SK-N-SH (cell line): Measurements from ENCODE around the gene SLC35A1. TPM values are rescaled to one million over a fixed set of nuclear protein-coding genes. Genes with fewer than 3 reads are reported as not detected.

Experiments
- CTCF ChIA-PET: fragments of 300-600, 350-600 bp; formaldehyde crosslinking; extraction: SDS; loops from one replicate; lab custom pipeline; 2021; lab: Yijun Ruan, JAX
- POLR2A ChIA-PET: fragments of 350-600 bp; sonication (Branson Sonifier 250); formaldehyde crosslinking; extraction: SDS; loops from one replicate; lab custom pipeline; 2020; ENCODE audit warnings: antibody characterized with exemption, inconsistent platforms; lab: Yijun Ruan, JAX
- DNase-seq: peaks from one replicate; pipeline ENCODE4 v3.0.0; 2012
- H2AFZ ChIP-seq: fragments of 200-600 bp; sonication (generic); 2 replicates; pipeline ENCODE4 v1.8.1; 2016; ENCODE audit warnings: antibody characterized with exemption, mild to moderate bottlenecking, low read depth
- H3F3A ChIP-seq: fragments of 200-600 bp; sonication (generic); replicated peaks from 2 replicates; pipeline ENCODE3; 2016; ENCODE audit warnings: antibody characterized with exemption, mild to moderate bottlenecking; ENCODE audit not compliant: insufficient read depth
- H3K27ac ChIP-seq, 2 experiments: fragments of 200-500 bp in 1 of 2; fragments of 200-600 bp in 1 of 2; sonication (Bioruptor generic) in 1 of 2; sonication (generic), shearing (Covaris generic) in 1 of 2; 2 replicates each; pipeline versions ENCODE4 v1.5.1 to v1.6.1; 2014 to 2016; ENCODE audit warnings: low read depth in 2 of 2, inconsistent platforms in 1 of 2, low read length in 1 of 2, mild to moderate bottlenecking in 1 of 2, mixed read lengths in 1 of 2
- H3K27me3 ChIP-seq: fragments of 200-600 bp; sonication (generic), shearing (Covaris generic); 2 replicates; pipeline ENCODE4 v1.6.1; 2016; ENCODE audit warnings: mixed run types; ENCODE audit not compliant: insufficient read depth
- H3K36me3 ChIP-seq, 2 experiments: fragments of 200-500 bp in 1 of 2; fragments of 200-600 bp in 1 of 2; sonication (Bioruptor generic) in 1 of 2; sonication (generic) in 1 of 2; replicated peaks in 1 of 2; 2 replicates each; pipeline versions ENCODE3 to v1.5.1; 2014 to 2016; ENCODE audit warnings: low read length in 1 of 2, mild to moderate bottlenecking in 1 of 2; ENCODE audit not compliant: insufficient read depth in 2 of 2, control insufficient read depth in 1 of 2
- H3K4me1 ChIP-seq, 2 experiments: fragments of 200-500 bp in 1 of 2; fragments of 200-600 bp in 1 of 2; sonication (Bioruptor generic) in 1 of 2; sonication (generic), shearing (Covaris generic) in 1 of 2; 2 replicates each; pipeline versions ENCODE4 v1.5.1 to v1.6.1; 2014 to 2016; ENCODE audit warnings: low read depth in 1 of 2, low read length in 1 of 2, mixed run types in 1 of 2; ENCODE audit not compliant: insufficient read depth in 2 of 2, control insufficient read depth in 1 of 2
- H3K4me2 ChIP-seq: fragments of 200-600 bp; sonication (generic), shearing (Covaris generic); 2 replicates; pipeline ENCODE4 v1.6.1; 2017; ENCODE audit warnings: mixed run types
- H3K4me3 ChIP-seq, 2 experiments: fragments of 200-500 bp in 1 of 2; fragments of 200-600 bp in 1 of 2; sonication (Bioruptor generic) in 1 of 2; sonication (generic), shearing (Covaris generic) in 1 of 2; 2 replicates each; pipeline versions ENCODE4 v1.5.1 to v1.8.1; 2014 to 2016; ENCODE audit warnings: low read depth in 2 of 2, inconsistent platforms in 1 of 2, low read length in 1 of 2, mild to moderate bottlenecking in 1 of 2, mixed read lengths in 1 of 2, moderate library complexity in 1 of 2
- H3K79me2 ChIP-seq: fragments of 200-600 bp; sonication (generic); 2 replicates; pipeline ENCODE4 v1.8.1; 2017; ENCODE audit warnings: mild to moderate bottlenecking; ENCODE audit not compliant: insufficient read depth
- H3K9ac ChIP-seq: fragments of 200-600 bp; sonication (generic); 2 replicates; pipeline ENCODE4 v1.6.1; 2017; ENCODE audit warnings: mixed run types
- H3K9me2 ChIP-seq: fragments of 200-600 bp; sonication (generic); 2 replicates; pipeline ENCODE4 v1.6.1; 2017; ENCODE audit warnings: mixed run types
- H3K9me3 ChIP-seq: fragments of 200-600 bp; sonication (generic); 2 replicates; pipeline ENCODE4 v1.6.1; 2017; ENCODE audit warnings: mixed run types, mild to moderate bottlenecking, moderate library complexity
- H4K20me1 ChIP-seq: fragments of 200-600 bp; sonication (generic); 2 replicates; pipeline ENCODE4 v1.6.1; 2017; ENCODE audit warnings: mild to moderate bottlenecking, mixed run types; ENCODE audit not compliant: insufficient read depth
- ELF1 ChIP-seq: IDR thresholded peaks from 2 replicates; pipeline ENCODE4 v1.4.0; 2012
- FOSL2 ChIP-seq: IDR thresholded peaks from 2 replicates; pipeline ENCODE4 v1.4.0; 2012; ENCODE audit warnings: low read depth, mild to moderate bottlenecking, moderate library complexity, borderline replicate concordance
- GABPA ChIP-seq: IDR thresholded peaks from 2 replicates; pipeline ENCODE4 v1.4.0; 2012; ENCODE audit warnings: low read depth, mild to moderate bottlenecking
- GATA2 ChIP-seq: sonication (generic); formaldehyde crosslinking; IDR thresholded peaks from 2 replicates; pipeline ENCODE4 v1.5.0; 2020; ENCODE audit warnings: mild to moderate bottlenecking, missing genetic modification reagents
- MEF2A ChIP-seq: IDR thresholded peaks from 2 replicates; pipeline ENCODE4 v1.4.0; 2012; ENCODE audit warnings: low read depth, borderline replicate concordance
- RFX5 ChIP-seq: IDR thresholded peaks from 2 replicates; pipeline ENCODE4 v1.6.1; 2012; ENCODE audit warnings: mild to moderate bottlenecking, improper control_type of control experiment, low read length
- TAF1 ChIP-seq: IDR thresholded peaks from 2 replicates; pipeline ENCODE4 v1.6.1; 2012; ENCODE audit warnings: low read depth, mild to moderate bottlenecking, low read length, moderate library complexity, borderline replicate concordance
- TCF12 ChIP-seq: IDR thresholded peaks from 2 replicates; pipeline ENCODE4 v1.4.0; 2012
- TEAD4 ChIP-seq: IDR thresholded peaks from 2 replicates; pipeline ENCODE4 v1.4.0; 2012; ENCODE audit warnings: mild to moderate bottlenecking, borderline replicate concordance; ENCODE audit not compliant: insufficient read depth
- WGBS: methylation state at CpG from one replicate; pipeline ENCODE4 v1.1.6; 2017; ENCODE audit warnings: low lambda C conversion rate; 5-methylcytosine and 5-hydroxymethylcytosine counted together
- polyA plus RNA-seq, 3 experiments: library from polyadenylated mRNA; depleted of rRNA; stranded (reverse); fragments of >200 nt; gene quantifications; 2 replicates each; pipeline ENCODE4 v1.2.3, GENCODE V29; 2012
- TF ChIP-seq, protein P1 (sequence below): fragments of 150-350 bp; IDR thresholded peaks from 2 replicates; pipeline ENCODE4 v1.6.1; 2016; ENCODE audit warnings: mild to moderate bottlenecking, low read depth, low read length
- TF ChIP-seq, protein P2 (sequence below): IDR thresholded peaks from 2 replicates; pipeline ENCODE4 v1.4.0; 2012; ENCODE audit warnings: low read depth
- TF ChIP-seq, protein P3 (sequence below): IDR thresholded peaks from 2 replicates; pipeline ENCODE4 v1.4.0; 2012; ENCODE audit warnings: low read depth, borderline replicate concordance

Gene SLC35A1
- polyA plus RNA-seq, 1 of the 3 experiments (the other 2 are of a cell fraction): 9.2 TPM

DNA sequence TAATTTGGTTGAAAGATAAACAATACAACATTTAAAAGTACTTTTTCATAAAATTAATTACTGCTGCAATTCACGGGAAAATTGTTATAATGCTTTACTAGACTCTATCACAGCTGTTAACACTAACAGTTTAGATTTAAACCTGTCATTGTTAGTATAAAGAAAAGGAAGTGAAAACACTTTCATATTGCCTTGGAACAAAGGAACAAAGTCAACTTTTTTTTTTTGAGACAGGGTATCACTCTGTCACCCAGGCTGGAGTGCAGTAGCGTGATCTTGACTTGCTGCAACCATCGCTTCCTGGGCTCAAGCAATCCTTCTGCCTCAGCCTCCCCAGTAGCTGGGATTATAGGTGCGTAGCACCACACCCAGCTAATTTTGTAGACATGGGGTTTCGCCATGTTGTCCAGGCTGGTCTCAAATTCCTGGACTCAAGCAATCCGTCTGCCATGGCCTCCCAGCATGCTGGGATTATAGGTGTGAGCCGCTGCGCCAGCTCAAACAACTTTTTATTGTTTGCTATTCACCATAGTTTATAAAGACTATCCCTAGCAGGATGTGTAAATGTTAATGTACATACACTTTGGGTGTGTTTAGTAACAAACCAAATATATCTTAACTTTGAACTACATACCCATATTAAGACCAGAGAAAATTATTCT, 22.1 kb downstream of the SLC35A1 start:
- POLR2A ChIA-PET: no interaction called here
- no peaks in the 10 kb centered on the region for H3K9me3 ChIP-seq
- TF ChIP-seq ELF1 (no peak), FOSL2 (no peak), MEF2A (no peak), GATA2 (CRISPR knock-in tag) (no peak), TCF12 (no peak)
- TF ChIP-seq, protein P1, sequence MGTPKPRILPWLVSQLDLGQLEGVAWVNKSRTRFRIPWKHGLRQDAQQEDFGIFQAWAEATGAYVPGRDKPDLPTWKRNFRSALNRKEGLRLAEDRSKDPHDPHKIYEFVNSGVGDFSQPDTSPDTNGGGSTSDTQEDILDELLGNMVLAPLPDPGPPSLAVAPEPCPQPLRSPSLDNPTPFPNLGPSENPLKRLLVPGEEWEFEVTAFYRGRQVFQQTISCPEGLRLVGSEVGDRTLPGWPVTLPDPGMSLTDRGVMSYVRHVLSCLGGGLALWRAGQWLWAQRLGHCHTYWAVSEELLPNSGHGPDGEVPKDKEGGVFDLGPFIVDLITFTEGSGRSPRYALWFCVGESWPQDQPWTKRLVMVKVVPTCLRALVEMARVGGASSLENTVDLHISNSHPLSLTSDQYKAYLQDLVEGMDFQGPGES: no peak
- no peak overlapping the region for H3K9ac ChIP-seq
- no peak overlapping the region for H3K4me2 ChIP-seq
- H3K9me2 ChIP-seq: no peaks in the 10 kb centered on the region
- no peaks in the 10 kb centered on the region for H3K27me3 ChIP-seq
- peaks cover 6% of the 10 kb centered on the region for H3F3A ChIP-seq
- no peaks in the 10 kb centered on the region for H3K79me2 ChIP-seq
- H3K27ac ChIP-seq: no peak overlapping the region
- DNase-seq: no peak
- CTCF ChIA-PET: interaction anchor here (0.6 kb wide), 1 partner anchor 1363 kb away, joined by 4 read pairs; no protein-coding TSS in a partner anchor
- peaks cover 8 to 26% of the 10 kb centered on the region in 2 experiments for H3K36me3 ChIP-seq
- no peak overlapping the region for H2AFZ ChIP-seq
- H3K4me3 ChIP-seq: no peak overlapping the region
- H4K20me1 ChIP-seq: no peaks in the 10 kb centered on the region
- no peaks in the 10 kb centered on the region for H3K4me1 ChIP-seq
- WGBS: 96% methylated on average over 6 of the region's 8 CpGs

DNA sequence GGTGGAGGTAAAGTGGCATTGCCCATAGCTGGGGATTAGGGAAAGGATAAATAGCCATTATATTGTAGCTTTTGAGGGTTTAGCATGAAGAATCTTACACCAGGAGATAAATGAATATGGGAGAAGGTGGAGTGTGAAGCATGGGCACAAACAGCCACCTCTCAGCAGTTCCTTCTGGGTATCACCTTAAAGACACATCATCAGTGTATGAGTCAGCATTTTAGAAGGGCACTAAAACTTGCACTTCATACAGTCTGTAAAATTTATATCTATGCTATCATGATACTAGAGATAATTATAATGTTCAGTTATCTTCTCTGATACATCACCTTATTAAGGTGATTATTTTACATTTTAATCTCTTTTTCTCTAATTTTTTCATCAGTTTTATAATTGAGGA, 25.3 kb downstream of the SLC35A1 start:
- ChIA-PET CTCF (interaction anchor here (1.2 kb wide), 1 partner anchor 431 kb away, joined by 3 read pairs; no protein-coding TSS in a partner anchor), POLR2A (no interaction called here)
- Histone ChIP-seq H4K20me1 (no peaks in the 10 kb centered on the region), H3K4me3 (no peak overlapping the region), H3F3A (no peaks in the 10 kb centered on the region), H3K9ac (no peak overlapping the region), H3K9me3 (no peaks in the 10 kb centered on the region), H3K27ac (no peak overlapping the region), H3K9me2 (no peaks in the 10 kb centered on the region), H3K79me2 (no peaks in the 10 kb centered on the region), H3K4me2 (no peak overlapping the region), H2AFZ (no peak overlapping the region), H3K4me1 (no peaks in the 10 kb centered on the region), H3K36me3 (peaks cover 19 to 22% of the 10 kb centered on the region in 2 experiments), H3K27me3 (no peaks in the 10 kb centered on the region)
- no peak for DNase-seq
- TF ChIP-seq, protein P2, sequence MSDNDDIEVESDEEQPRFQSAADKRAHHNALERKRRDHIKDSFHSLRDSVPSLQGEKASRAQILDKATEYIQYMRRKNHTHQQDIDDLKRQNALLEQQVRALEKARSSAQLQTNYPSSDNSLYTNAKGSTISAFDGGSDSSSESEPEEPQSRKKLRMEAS: no peak
- TF ChIP-seq TEAD4: no peak
- TF ChIP-seq GABPA: no peak

DNA sequence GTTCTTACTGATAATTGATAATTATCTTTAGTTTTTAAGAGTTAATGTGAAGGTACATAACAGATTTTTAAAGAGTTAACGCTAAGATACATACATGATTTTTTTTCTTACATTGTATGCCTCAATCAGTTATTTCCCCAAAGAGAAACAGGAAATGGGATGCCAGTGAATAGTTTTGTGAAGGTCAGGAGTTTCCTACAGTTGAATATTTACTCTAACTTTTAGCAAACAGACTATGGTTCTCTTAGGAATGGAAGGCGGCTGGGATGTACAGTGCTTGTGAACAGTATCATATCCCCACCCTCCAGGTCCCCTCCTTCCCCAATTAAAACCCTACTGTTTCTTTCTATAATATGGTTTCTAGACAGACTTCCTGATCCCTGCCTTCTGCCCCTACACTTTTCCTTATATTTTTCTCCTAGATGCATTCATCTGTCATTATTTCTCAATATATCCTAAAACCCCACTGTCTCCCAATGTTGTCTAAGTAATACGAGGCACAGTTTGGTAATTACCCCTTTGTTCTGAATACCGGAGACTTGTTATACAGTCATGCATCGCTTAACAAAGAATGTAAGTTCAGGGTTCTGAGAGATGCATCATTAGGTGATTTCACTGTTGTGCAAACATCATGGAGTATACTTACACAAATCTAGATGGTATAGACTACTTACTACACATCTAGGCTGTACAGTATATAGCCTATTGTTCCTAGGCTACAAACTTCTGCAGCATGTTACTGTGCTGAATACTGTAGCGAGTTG, 29.2 kb downstream of the SLC35A1 start:
- WGBS: 94% methylated on average over 6 of the region's 6 CpGs
- H3K79me2 ChIP-seq: no peaks in the 10 kb centered on the region
- no peak for TF ChIP-seq TAF1
- no peak for TF ChIP-seq RFX5
- no peak for TF ChIP-seq MEF2A
- TF ChIP-seq, protein P3, sequence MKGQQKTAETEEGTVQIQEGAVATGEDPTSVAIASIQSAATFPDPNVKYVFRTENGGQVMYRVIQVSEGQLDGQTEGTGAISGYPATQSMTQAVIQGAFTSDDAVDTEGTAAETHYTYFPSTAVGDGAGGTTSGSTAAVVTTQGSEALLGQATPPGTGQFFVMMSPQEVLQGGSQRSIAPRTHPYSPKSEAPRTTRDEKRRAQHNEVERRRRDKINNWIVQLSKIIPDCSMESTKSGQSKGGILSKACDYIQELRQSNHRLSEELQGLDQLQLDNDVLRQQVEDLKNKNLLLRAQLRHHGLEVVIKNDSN: no peak
- TF ChIP-seq, all 33 proteins: peak for 0

More for the DNA sequence above, 29.2 kb downstream of the SLC35A1 start:
- H3K36me3 ChIP-seq: peaks cover 33 to 44% of the 10 kb centered on the region in 2 experiments
- H3K9me2 ChIP-seq: no peaks in the 10 kb centered on the region
- H3K9me3 ChIP-seq: no peaks in the 10 kb centered on the region
- CTCF ChIA-PET: no interaction called here
- no peak overlapping the region for H2AFZ ChIP-seq
- H3K4me3 ChIP-seq: no peak overlapping the region
- H3F3A ChIP-seq: no peaks in the 10 kb centered on the region
- H4K20me1 ChIP-seq: no peaks in the 10 kb centered on the region
- no peaks in the 10 kb centered on the region for H3K4me1 ChIP-seq
- no peak overlapping the region for H3K9ac ChIP-seq
- H3K27ac ChIP-seq: no peak overlapping the region
- POLR2A ChIA-PET: no interaction called here
- no peaks in the 10 kb centered on the region for H3K27me3 ChIP-seq
- DNase-seq: no peak
- no peak overlapping the region for H3K4me2 ChIP-seq
